ENCODE data around the gene CD82.

The CD82 gene

GRCh38 chr11:44572436-44572835 is 7.0 kb downstream of the CD82 start:
- H3K4me1 ChIP-seq: peaks cover 0 to 79% (median 42%) of the 10 kb centered on the region in 4 donors
- no peak for DNase-seq
- no peak overlapping the region for H3K4me3 ChIP-seq
- no peaks in the 10 kb centered on the region for H3K9me3 ChIP-seq
- intact Hi-C loops (cut with DNase I; ENCODE audit: low total_unique reads): no loop called here
- TF ChIP-seq CTCF (IDR thresholded peaks at IDR 0.05): no peak
- H3K36me3 ChIP-seq: no peaks in the 10 kb centered on the region
- no peaks in the 10 kb centered on the region for H3K27me3 ChIP-seq
- H3K27ac ChIP-seq: no peak overlapping the region

- Histone ChIP-seq H3K27ac (no peak overlapping the region), H3K9me3 (no peaks in the 10 kb centered on the region), H3K4me1 (peaks cover 0 to 79% (median 38%) of the 10 kb centered on the region in 4 donors), H3K36me3 (no peaks in the 10 kb centered on the region), H3K4me3 (no peak overlapping the region), H3K27me3 (no peaks in the 10 kb centered on the region)
- no peak for TF ChIP-seq CTCF (IDR thresholded peaks at IDR 0.05)
- DNase-seq: no peak
- intact Hi-C loops (cut with DNase I; ENCODE audit: low total_unique reads): no loop called here
Observed at GRCh38 chr11:44572884-44573283, 7.4 kb downstream of the CD82 start.

GRCh38 chr11:44573333-44573732 is 7.9 kb downstream of the CD82 start:
- Histone ChIP-seq H3K27me3 (no peaks in the 10 kb centered on the region), H3K4me1 (peaks cover 0 to 77% (median 33%) of the 10 kb centered on the region in 4 donors), H3K4me3 (no peak overlapping the region), H3K36me3 (no peaks in the 10 kb centered on the region), H3K27ac (no peak overlapping the region), H3K9me3 (no peaks in the 10 kb centered on the region)
- TF ChIP-seq CTCF (IDR thresholded peaks at IDR 0.05): no peak
- no peak for DNase-seq
- intact Hi-C loops (cut with DNase I; ENCODE audit: low total_unique reads): no loop called here

GRCh38 chr11:44574610-44575287 is 9.3 kb downstream of the CD82 start:
- intact Hi-C loops (cut with DNase I; ENCODE audit: low total_unique reads): no loop called here
- Histone ChIP-seq H3K27me3 (no peaks in the 10 kb centered on the region), H3K4me1 (peaks cover 0 to 77% (median 23%) of the 10 kb centered on the region in 4 donors), H3K27ac (no peak overlapping the region), H3K9me3 (no peaks in the 10 kb centered on the region), H3K36me3 (no peaks in the 10 kb centered on the region), H3K4me3 (no peak overlapping the region)
- DNase-seq: no peak
- no peak for TF ChIP-seq CTCF (IDR thresholded peaks at IDR 0.05)

- no peaks in the 10 kb centered on the region for H3K36me3 ChIP-seq
- intact Hi-C loops (cut with DNase I; ENCODE audit: low total_unique reads): no loop called here
- H3K4me1 ChIP-seq: peaks cover 0 to 74% (median 18%) of the 10 kb centered on the region in 4 donors
- H3K4me3 ChIP-seq: no peak overlapping the region
- H3K27me3 ChIP-seq: no peaks in the 10 kb centered on the region
- DNase-seq: no peak
- no peak overlapping the region for H3K27ac ChIP-seq
- no peak for TF ChIP-seq CTCF (IDR thresholded peaks at IDR 0.05)
- H3K9me3 ChIP-seq: no peaks in the 10 kb centered on the region
Observed at GRCh38 chr11:44575288-44575672, 9.8 kb downstream of the CD82 start.
